IMR-90 (cell line): ENCODE results near the gene NBEA. TPM values are rescaled to one million over a fixed set of nuclear protein-coding genes. Genes with fewer than 3 reads are reported as not detected.

Experiments
- ATAC-seq: fragments of 200-7000 bp; cut with Tn5 transposase; 2 replicates; pipeline ENCODE4 v1.9.1; 2020; ENCODE audit warnings: low read depth, mild to moderate bottlenecking, moderate library complexity
- BruUV-seq: library from RNA; stranded (reverse); fragments of 400-500 nt; replicated peaks from 2 replicates; lab custom pipeline; 2021; lab: Mats Ljungman, UMichigan
- CTCF ChIA-PET: fragments of 300-600 bp; formaldehyde crosslinking; extraction: SDS; loops from one replicate; lab custom pipeline; 2021; ENCODE audit warnings: antibody characterized with exemption; lab: Yijun Ruan, JAX
- POLR2A ChIA-PET: fragments of 300-600 bp; sonication (Branson Sonifier 250); formaldehyde crosslinking; loops from one replicate; lab custom pipeline; 2022; ENCODE audit warnings: antibody characterized with exemption; ENCODE audit not compliant: unreplicated experiment; lab: Charles Lee
- DNase-seq: peaks from one replicate; pipeline ENCODE4 v3.0.0; 2013
- H2AFZ ChIP-seq: replicated peaks from 2 replicates; pipeline ENCODE3; 2013; ENCODE audit warnings: low read length, mild to moderate bottlenecking; ENCODE audit not compliant: poor library complexity
- H2AK5ac ChIP-seq: 2 replicates; pipeline ENCODE4 v1.6.1; 2013; ENCODE audit warnings: low read depth, low read length, inconsistent platforms
- H2AK9ac ChIP-seq: replicated peaks from 2 replicates; pipeline ENCODE3; 2013; ENCODE audit warnings: mild to moderate bottlenecking, low read depth, low read length, moderate library complexity; ENCODE audit not compliant: poor library complexity
- H2BK120ac ChIP-seq: 2 replicates; pipeline ENCODE4 v1.6.1; 2013; ENCODE audit warnings: low read depth, low read length, inconsistent platforms
- H2BK15ac ChIP-seq: 3 replicates; pipeline ENCODE4 v1.6.1; 2013; ENCODE audit warnings: low read depth, low read length, inconsistent platforms
- H2BK20ac ChIP-seq: 2 replicates; pipeline ENCODE4 v1.6.1; 2013; ENCODE audit warnings: low read depth, mild to moderate bottlenecking, inconsistent platforms, low read length, moderate library complexity
- H2BK5ac ChIP-seq: 2 replicates; pipeline ENCODE4 v1.6.1; 2013; ENCODE audit warnings: mild to moderate bottlenecking, low read depth, low read length, inconsistent platforms; ENCODE audit not compliant: poor library complexity, severe bottlenecking
- H3K14ac ChIP-seq: replicated peaks from 2 replicates; pipeline ENCODE4 v1.6.1; 2013; ENCODE audit warnings: low read depth, low read length, inconsistent platforms
- H3K18ac ChIP-seq: 2 replicates; pipeline ENCODE4 v1.6.1; 2013; ENCODE audit warnings: low read depth, low read length, control low read depth
- H3K23ac ChIP-seq: 2 replicates; pipeline ENCODE4 v1.6.1; 2013; ENCODE audit warnings: low read depth, low read length, inconsistent platforms
- H3K27ac ChIP-seq: 2 replicates; pipeline ENCODE4 v1.5.1; 2013; ENCODE audit warnings: mild to moderate bottlenecking, control low read depth, low read length; ENCODE audit not compliant: insufficient read depth
- H3K27me3 ChIP-seq: 2 replicates; pipeline ENCODE4 v1.6.1; 2013; ENCODE audit warnings: low read length; ENCODE audit not compliant: control insufficient read depth, insufficient read depth
- H3K36me3 ChIP-seq: 2 replicates; pipeline ENCODE4 v1.6.1; 2013; ENCODE audit warnings: low read length, mixed read lengths; ENCODE audit not compliant: control insufficient read depth, insufficient read depth
- H3K4ac ChIP-seq: 2 replicates; pipeline ENCODE4 v1.6.1; 2013; ENCODE audit warnings: low read depth, low read length, inconsistent platforms
- H3K4me1 ChIP-seq: 2 replicates; pipeline ENCODE4 v1.6.1; 2013; ENCODE audit warnings: low read length, mixed read lengths; ENCODE audit not compliant: control insufficient read depth, insufficient read depth
- H3K4me2 ChIP-seq: 2 replicates; pipeline ENCODE4 v1.6.1; 2013; ENCODE audit warnings: low read depth, mild to moderate bottlenecking, control low read depth, low read length, moderate library complexity
- H3K4me3 ChIP-seq: 2 replicates; pipeline ENCODE4 v1.5.1; 2013; ENCODE audit warnings: low read depth, mild to moderate bottlenecking, control low read depth, low read length, moderate library complexity; ENCODE audit not compliant: insufficient read depth
- H3K56ac ChIP-seq: 2 replicates; pipeline ENCODE4 v1.6.1; 2013; ENCODE audit warnings: low read length, inconsistent platforms; ENCODE audit not compliant: insufficient read depth; ENCODE audit errors: extremely low read depth
- H3K79me1 ChIP-seq, 2 experiments: 2 replicates each; pipeline ENCODE4 v1.6.1; 2013; ENCODE audit warnings: low read length in 2 of 2, inconsistent platforms in 1 of 2, low read depth in 1 of 2
- H3K9ac ChIP-seq: 2 replicates; pipeline ENCODE4 v1.6.1; 2013; ENCODE audit warnings: low read depth, low read length, control low read depth
- H3K9me1 ChIP-seq: 2 replicates; pipeline ENCODE4 v1.6.1; 2013; ENCODE audit warnings: low read length, inconsistent platforms; ENCODE audit not compliant: insufficient read depth
- H3K9me3 ChIP-seq: 2 replicates; pipeline ENCODE4 v1.6.1; 2013; ENCODE audit warnings: low read length; ENCODE audit not compliant: control insufficient read depth, insufficient read depth
- H4K20me1 ChIP-seq: 2 replicates; pipeline ENCODE4 v1.6.1; 2013; ENCODE audit warnings: low read length, inconsistent platforms; ENCODE audit not compliant: insufficient read depth
- H4K5ac ChIP-seq: 2 replicates; pipeline ENCODE4 v1.6.1; 2013; ENCODE audit warnings: mild to moderate bottlenecking, low read depth, low read length, control low read depth
- H4K8ac ChIP-seq, 2 experiments: 2 replicates each; pipeline ENCODE4 v1.6.1; 2013; ENCODE audit warnings: low read depth in 2 of 2, low read length in 2 of 2, control low read depth in 1 of 2, inconsistent platforms in 1 of 2
- H4K91ac ChIP-seq: 2 replicates; pipeline ENCODE4 v1.6.1; 2013; ENCODE audit warnings: low read depth, low read length, inconsistent platforms; ENCODE audit not compliant: insufficient read depth
- BHLHE40 ChIP-seq: fragments of 150-350 bp; IDR thresholded peaks from 2 replicates; pipeline ENCODE4 v1.6.1; 2016; ENCODE audit warnings: mild to moderate bottlenecking, low read depth, low read length
- CEBPB ChIP-seq: IDR thresholded peaks from 2 replicates; pipeline ENCODE4 v1.6.1; 2012; ENCODE audit warnings: low read depth, low read length, improper control_type of control experiment
- CHD1 ChIP-seq: IDR thresholded peaks from 2 replicates; pipeline ENCODE4 v1.6.1; 2012; ENCODE audit warnings: low read depth, low read length, improper control_type of control experiment
- FOS ChIP-seq: fragments of 150-350 bp; IDR thresholded peaks from 2 replicates; pipeline ENCODE4 v1.6.1; 2016; ENCODE audit warnings: low read depth, low read length
- MAFK ChIP-seq: IDR thresholded peaks from 2 replicates; pipeline ENCODE4 v1.6.1; 2012; ENCODE audit warnings: low read depth, low read length, improper control_type of control experiment
- MAZ ChIP-seq: IDR thresholded peaks from 2 replicates; pipeline ENCODE4 v1.6.1; 2012; ENCODE audit warnings: low read depth, mild to moderate bottlenecking, low read length, improper control_type of control experiment, moderate library complexity, borderline replicate concordance
- MXI1 ChIP-seq: IDR thresholded peaks from 2 replicates; pipeline ENCODE4 v1.6.1; 2012; ENCODE audit warnings: low read depth, mild to moderate bottlenecking, low read length, moderate library complexity, borderline replicate concordance
- NFE2L2 ChIP-seq: fragments of 150-350 bp; IDR thresholded peaks from 2 replicates; pipeline ENCODE4 v1.6.1; 2016; ENCODE audit warnings: low read depth, mild to moderate bottlenecking, low read length
- POLR2A ChIP-seq: IDR thresholded peaks from 2 replicates; pipeline ENCODE4 v1.6.1; 2012; ENCODE audit warnings: mild to moderate bottlenecking, low read depth, low read length
- RAD21 ChIP-seq: IDR thresholded peaks from 2 replicates; pipeline ENCODE4 v1.6.1; 2012; ENCODE audit warnings: low read length, improper control_type of control experiment
- RCOR1 ChIP-seq: IDR thresholded peaks from 2 replicates; pipeline ENCODE4 v1.6.1; 2012; ENCODE audit warnings: mild to moderate bottlenecking, low read length, improper control_type of control experiment; ENCODE audit not compliant: insufficient replicate concordance
- RFX5 ChIP-seq: IDR thresholded peaks from 2 replicates; pipeline ENCODE4 v1.8.0; 2012; ENCODE audit warnings: low read depth, mild to moderate bottlenecking, low read length, moderate library complexity
- SMC3 ChIP-seq: fragments of 150-350 bp; IDR thresholded peaks from 2 replicates; pipeline ENCODE4 v1.6.1; 2016; ENCODE audit warnings: low read depth, mild to moderate bottlenecking, antibody characterized with exemption, low read length, moderate library complexity
- WGBS, 2 experiments: methylation state at CpG; one replicate each; pipeline versions ENCODE4 v1.1.5 to v1.1.7; 2013; ENCODE audit warnings: missing lambda C conversion rate in 2 of 2; ENCODE audit not compliant: insufficient read length in 1 of 2; ENCODE audit errors: extremely low coverage in 2 of 2; 5-methylcytosine and 5-hydroxymethylcytosine counted together
- dilution Hi-C: fragments of 300-500 bp; cut with HindIII; formaldehyde crosslinking; loops from one replicate; pipeline ENCODE4 v1.14.3; 2018; ENCODE audit warnings: low sequenced_read_pairs; ENCODE audit not compliant: unreplicated experiment
- in situ Hi-C: fragments of 300-500 bp; cut with MboI; formaldehyde crosslinking; loops from 3 replicates; pipeline ENCODE4 v1.14.3; 2019; ENCODE audit warnings: low sequenced_read_pairs, inconsistent platforms, mixed read lengths
- intact Hi-C: fragments of 100-400 bp; cut with micrococcal nuclease; formaldehyde crosslinking; loops from 2 replicates; pipeline ENCODE4 v1.10.0; 2022
- polyA plus RNA-seq, 3 experiments: library from polyadenylated mRNA; depleted of rRNA; stranded (reverse); fragments of >200 nt; gene quantifications; 2 replicates each; pipeline ENCODE4 v1.2.3, GENCODE V29; 2012; ENCODE audit warnings: low replicate concordance in 1 of 3
- total RNA-seq: library from RNA; depleted of rRNA; stranded (reverse); fragments of >200 nt; gene quantifications from 2 replicates; pipeline ENCODE4 v1.2.3, GENCODE V29; 2012
- TF ChIP-seq, protein P1 (sequence below): fragments of 150-350 bp; IDR thresholded peaks from 2 replicates; pipeline ENCODE4 v1.6.1; 2016; ENCODE audit warnings: low read depth, mild to moderate bottlenecking, low read length, moderate library complexity, borderline replicate concordance
- TF ChIP-seq, protein P2 (sequence below): conservative IDR thresholded peaks from 2 replicates; pipeline ENCODE4 v1.5.1; 2012; ENCODE audit warnings: mild to moderate bottlenecking, low read depth, low read length, improper control_type of control experiment
- TF ChIP-seq, protein P3 (sequence below): fragments of 150-350 bp; IDR thresholded peaks from 2 replicates; pipeline ENCODE4 v1.6.1; 2017; ENCODE audit warnings: mild to moderate bottlenecking, antibody characterized with exemption, low read length, low read depth

NBEA gene
- total and polyA plus RNA-seq, 2 of the 4 experiments (the other 2 are of a cell fraction), result 0.82 to 2.2 TPM

DNA sequence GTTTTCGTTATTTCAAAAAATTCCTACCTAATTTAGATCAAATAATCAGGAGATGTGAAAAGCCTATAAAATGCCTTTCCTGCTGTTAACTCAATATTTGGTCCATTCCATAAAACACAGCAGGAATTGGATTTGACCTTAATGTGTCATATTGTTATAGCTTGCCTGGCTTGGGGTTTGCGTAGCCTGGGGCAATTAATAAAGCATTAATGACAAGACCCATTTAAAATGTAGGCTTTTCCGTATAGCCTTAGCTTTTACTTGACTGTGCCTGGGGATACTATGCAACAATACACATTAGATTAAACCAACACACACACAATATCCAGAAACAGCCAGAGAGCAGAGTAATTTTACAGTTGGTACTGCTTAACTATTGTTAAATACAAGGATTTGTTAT, 651.6 kb downstream of the NBEA start:
- in situ Hi-C loops, result no loop called here
- no peak overlapping the region for H2BK15ac ChIP-seq
- no peak overlapping the region for H3K23ac ChIP-seq

More for the DNA sequence above, 651.6 kb downstream of the NBEA start:
- no peak overlapping the region for H2BK5ac ChIP-seq
- WGBS, 2 experiments, result no CpG with 5 or more reads among the region's 3 CpGs
- H3K14ac ChIP-seq, result no peak overlapping the region
- no peaks in the 10 kb centered on the region for H3K9me1 ChIP-seq
- ATAC-seq, result no peak
- H4K5ac ChIP-seq, result no peak overlapping the region
- no peaks in the 10 kb centered on the region for H3K36me3 ChIP-seq
- no peak overlapping the region for H3K27ac ChIP-seq
- H3K4me1 ChIP-seq, result 0 out of 2 replicates have a peak, but pooled peaks cover 2% of the 10 kb centered on the region
- H3K9ac ChIP-seq, result no peak overlapping the region
- H3K4me2 ChIP-seq, result no peak overlapping the region
- dilution Hi-C loops (no loop called here), intact Hi-C loops (no loop called here)
- no peak overlapping the region for H2BK120ac ChIP-seq
- TF ChIP-seq NFE2L2, result no peak
- no peak for TF ChIP-seq MAFK
- TF ChIP-seq, protein P1, sequence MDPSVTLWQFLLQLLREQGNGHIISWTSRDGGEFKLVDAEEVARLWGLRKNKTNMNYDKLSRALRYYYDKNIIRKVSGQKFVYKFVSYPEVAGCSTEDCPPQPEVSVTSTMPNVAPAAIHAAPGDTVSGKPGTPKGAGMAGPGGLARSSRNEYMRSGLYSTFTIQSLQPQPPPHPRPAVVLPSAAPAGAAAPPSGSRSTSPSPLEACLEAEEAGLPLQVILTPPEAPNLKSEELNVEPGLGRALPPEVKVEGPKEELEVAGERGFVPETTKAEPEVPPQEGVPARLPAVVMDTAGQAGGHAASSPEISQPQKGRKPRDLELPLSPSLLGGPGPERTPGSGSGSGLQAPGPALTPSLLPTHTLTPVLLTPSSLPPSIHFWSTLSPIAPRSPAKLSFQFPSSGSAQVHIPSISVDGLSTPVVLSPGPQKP, result no peak
- TF ChIP-seq RCOR1, result no peak
- TF ChIP-seq RAD21, result no peak
- TF ChIP-seq POLR2A, result no peak
- no peak for TF ChIP-seq SMC3
- no peak for TF ChIP-seq RFX5
- TF ChIP-seq, protein P2, sequence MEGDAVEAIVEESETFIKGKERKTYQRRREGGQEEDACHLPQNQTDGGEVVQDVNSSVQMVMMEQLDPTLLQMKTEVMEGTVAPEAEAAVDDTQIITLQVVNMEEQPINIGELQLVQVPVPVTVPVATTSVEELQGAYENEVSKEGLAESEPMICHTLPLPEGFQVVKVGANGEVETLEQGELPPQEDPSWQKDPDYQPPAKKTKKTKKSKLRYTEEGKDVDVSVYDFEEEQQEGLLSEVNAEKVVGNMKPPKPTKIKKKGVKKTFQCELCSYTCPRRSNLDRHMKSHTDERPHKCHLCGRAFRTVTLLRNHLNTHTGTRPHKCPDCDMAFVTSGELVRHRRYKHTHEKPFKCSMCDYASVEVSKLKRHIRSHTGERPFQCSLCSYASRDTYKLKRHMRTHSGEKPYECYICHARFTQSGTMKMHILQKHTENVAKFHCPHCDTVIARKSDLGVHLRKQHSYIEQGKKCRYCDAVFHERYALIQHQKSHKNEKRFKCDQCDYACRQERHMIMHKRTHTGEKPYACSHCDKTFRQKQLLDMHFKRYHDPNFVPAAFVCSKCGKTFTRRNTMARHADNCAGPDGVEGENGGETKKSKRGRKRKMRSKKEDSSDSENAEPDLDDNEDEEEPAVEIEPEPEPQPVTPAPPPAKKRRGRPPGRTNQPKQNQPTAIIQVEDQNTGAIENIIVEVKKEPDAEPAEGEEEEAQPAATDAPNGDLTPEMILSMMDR, result no peak
- TF ChIP-seq FOS, result no peak
- TF ChIP-seq BHLHE40, result no peak
- TF ChIP-seq, protein P3, sequence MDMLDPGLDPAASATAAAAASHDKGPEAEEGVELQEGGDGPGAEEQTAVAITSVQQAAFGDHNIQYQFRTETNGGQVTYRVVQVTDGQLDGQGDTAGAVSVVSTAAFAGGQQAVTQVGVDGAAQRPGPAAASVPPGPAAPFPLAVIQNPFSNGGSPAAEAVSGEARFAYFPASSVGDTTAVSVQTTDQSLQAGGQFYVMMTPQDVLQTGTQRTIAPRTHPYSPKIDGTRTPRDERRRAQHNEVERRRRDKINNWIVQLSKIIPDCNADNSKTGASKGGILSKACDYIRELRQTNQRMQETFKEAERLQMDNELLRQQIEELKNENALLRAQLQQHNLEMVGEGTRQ, result no peak
- TF ChIP-seq MXI1, result no peak
- no peak for TF ChIP-seq MAZ
- TF ChIP-seq CEBPB, result no peak
- TF ChIP-seq CHD1, result no peak
- no peaks in the 10 kb centered on the region for H3K9me3 ChIP-seq
- H4K20me1 ChIP-seq, result no peaks in the 10 kb centered on the region
- no peak overlapping the region for H3K4me3 ChIP-seq
- BruUV-seq, result no TSS peak
- ChIA-PET CTCF (no interaction called here), POLR2A (no interaction called here)
- H2AFZ ChIP-seq, result no peak overlapping the region
- H3K27me3 ChIP-seq, result no peaks in the 10 kb centered on the region
- H4K91ac ChIP-seq, result no peak overlapping the region
- no peak overlapping the region for H2AK5ac ChIP-seq
- no peak overlapping the region for H3K4ac ChIP-seq
- H2BK20ac ChIP-seq, result no peak overlapping the region
- H3K79me1 ChIP-seq, result no peaks in the 10 kb centered on the region
- no peak overlapping the region for H4K8ac ChIP-seq
- no peak overlapping the region for H3K56ac ChIP-seq
- DNase-seq, result no peak
- H3K18ac ChIP-seq, result no peak overlapping the region
- H2AK9ac ChIP-seq, result no peak overlapping the region
